Measurements from ENCODE around the gene PDE4D. TPM values are rescaled to one million over a fixed set of nuclear protein-coding genes. Genes with fewer than 3 reads are reported as not detected.

Gene PDE4D
- total RNA-seq, 1 experiment from 2014 or later: 11.6 TPM

GRCh38 chr5:59275510-59276324 lies 617.8 kb downstream of the PDE4D start:
- DNase-seq: peak; percentile 12
- Mint-ChIP-seq H3K27me3 (ENCODE audit: unreplicated experiment) (no peaks in the 10 kb centered on the region), H3K36me3 (ENCODE audit: insufficient read depth, unreplicated experiment) (peaks cover 8% of the 10 kb centered on the region), H3K4me1 (ENCODE audit: low read depth, unreplicated experiment) (no peaks in the 10 kb centered on the region), H3K9me3 (ENCODE audit: low read depth, unreplicated experiment) (no peaks in the 10 kb centered on the region), H3K4me3 (ENCODE audit: low read depth, unreplicated experiment) (peak overlapping the region; percentile 83), H3K27ac (ENCODE audit: unreplicated experiment) (peak overlapping the region; percentile 82)
- intact Hi-C loops (cut with micrococcal nuclease; ENCODE audit: unreplicated experiment): no loop called here
- no peak for TF ChIP-seq CTCF (IDR thresholded peaks at IDR 0.05; ENCODE audit: unreplicated experiment)
- CTCF ChIA-PET: interaction anchor here (0.6 to 1.4 kb wide), 6 partner anchors 11 to 239 kb away, joined by 3 to 8 read pairs (median 4); no protein-coding TSS in a partner anchor
- BruUV-seq (replicated peaks): TSS peak; percentile 66

GRCh38 chr5:59275170-59275509 lies 618.4 kb downstream of the PDE4D start:
- intact Hi-C loops (cut with micrococcal nuclease; ENCODE audit: unreplicated experiment): no loop called here
- CTCF ChIA-PET: interaction anchor here (0.8 to 1.4 kb wide), 3 partner anchors 10 to 77 kb away, joined by 4 to 8 read pairs (median 5); no protein-coding TSS in a partner anchor
- peak overlapping the region; percentile 83 for H3K4me3 Mint-ChIP-seq (ENCODE audit: low read depth, unreplicated experiment)
- TF ChIP-seq CTCF (IDR thresholded peaks at IDR 0.05; ENCODE audit: unreplicated experiment): no peak
- H3K36me3 Mint-ChIP-seq (ENCODE audit: insufficient read depth, unreplicated experiment): peaks cover 8% of the 10 kb centered on the region
- no peak for DNase-seq
- no peaks in the 10 kb centered on the region for H3K4me1 Mint-ChIP-seq (ENCODE audit: low read depth, unreplicated experiment)
- no peaks in the 10 kb centered on the region for H3K27me3 Mint-ChIP-seq (ENCODE audit: unreplicated experiment)
- no peaks in the 10 kb centered on the region for H3K9me3 Mint-ChIP-seq (ENCODE audit: low read depth, unreplicated experiment)
- no TSS peak for BruUV-seq (replicated peaks)
- peak overlapping the region; percentile 82 for H3K27ac Mint-ChIP-seq (ENCODE audit: unreplicated experiment)

GRCh38 chr5:59274106-59274636 lies 619.4 kb downstream of the PDE4D start:
- no peak for TF ChIP-seq CTCF (IDR thresholded peaks at IDR 0.05; ENCODE audit: unreplicated experiment)
- no TSS peak for BruUV-seq (replicated peaks)
- intact Hi-C loops (cut with micrococcal nuclease; ENCODE audit: unreplicated experiment): no loop called here
- no peaks in the 10 kb centered on the region for H3K27me3 Mint-ChIP-seq (ENCODE audit: unreplicated experiment)
- no peak overlapping the region for H3K27ac Mint-ChIP-seq (ENCODE audit: unreplicated experiment)
- no peak for DNase-seq
- CTCF ChIA-PET: interaction anchor here (0.7 kb wide), 1 partner anchor 8 kb away, joined by 3 read pairs; no protein-coding TSS in a partner anchor
- H3K4me3 Mint-ChIP-seq (ENCODE audit: low read depth, unreplicated experiment): no peak overlapping the region
- H3K9me3 Mint-ChIP-seq (ENCODE audit: low read depth, unreplicated experiment): no peaks in the 10 kb centered on the region
- no peaks in the 10 kb centered on the region for H3K4me1 Mint-ChIP-seq (ENCODE audit: low read depth, unreplicated experiment)
- peaks cover 8% of the 10 kb centered on the region for H3K36me3 Mint-ChIP-seq (ENCODE audit: insufficient read depth, unreplicated experiment)

- intact Hi-C loops (cut with micrococcal nuclease; ENCODE audit: unreplicated experiment): no loop called here
- H3K27ac Mint-ChIP-seq (ENCODE audit: unreplicated experiment): no peak overlapping the region
- CTCF ChIA-PET: no interaction called here
- DNase-seq: no peak
- peaks cover 8% of the 10 kb centered on the region for H3K36me3 Mint-ChIP-seq (ENCODE audit: insufficient read depth, unreplicated experiment)
- no peak for TF ChIP-seq CTCF (IDR thresholded peaks at IDR 0.05; ENCODE audit: unreplicated experiment)
- no peaks in the 10 kb centered on the region for H3K4me1 Mint-ChIP-seq (ENCODE audit: low read depth, unreplicated experiment)
- no peaks in the 10 kb centered on the region for H3K27me3 Mint-ChIP-seq (ENCODE audit: unreplicated experiment)
- H3K9me3 Mint-ChIP-seq (ENCODE audit: low read depth, unreplicated experiment): no peaks in the 10 kb centered on the region
- BruUV-seq (replicated peaks): no TSS peak
- no peak overlapping the region for H3K4me3 Mint-ChIP-seq (ENCODE audit: low read depth, unreplicated experiment)
These were observed 620.6 kb downstream of the PDE4D start for GRCh38 chr5:59272809-59273427.

All from Calu3 (cell line).